Measurements from ENCODE around the gene SUV39H2.
"Not testable (repeated sequence)": the region's sequence is repeated elsewhere in the genome, so short reads cannot be mapped to it uniquely, and the experiment has no call there.

SUV39H2 gene

DNA sequence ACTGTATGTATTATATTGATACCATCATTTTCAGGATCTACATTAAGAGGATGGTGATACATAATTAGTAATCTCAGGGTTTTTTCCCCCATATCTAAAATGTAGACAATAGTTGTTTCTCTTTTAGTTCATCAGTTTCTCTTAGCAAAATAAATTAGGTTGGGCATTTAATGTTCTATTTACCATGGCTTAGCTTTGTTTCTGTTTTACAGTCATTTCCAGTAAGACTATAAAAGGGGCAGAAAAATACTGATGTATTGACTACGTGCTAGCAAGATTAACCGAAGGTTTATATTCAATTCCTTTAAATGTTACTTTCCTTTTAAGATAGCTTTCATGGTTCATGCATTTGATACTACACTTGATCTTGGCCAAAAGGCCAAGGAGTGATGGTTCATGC is 26.2 kb downstream of the SUV39H2 start:
- Histone ChIP-seq H3K27me3 (ENCODE audit: control insufficient read depth in 2 of 2, insufficient read depth in 2 of 2, low read length in 2 of 2) (no peaks in the 10 kb centered on the region), H3K9ac (ENCODE audit: low read depth in 1 of 2, low read length in 2 of 2) (no peak overlapping the region), H3K36me3 (ENCODE audit: control insufficient read depth in 2 of 2, insufficient read depth in 2 of 2, low read length in 2 of 2) (peaks cover 13 to 23% of the 10 kb centered on the region in 2 donors), H3K4me1 (ENCODE audit: control insufficient read depth in 2 of 2, insufficient read depth in 2 of 2, low read length in 2 of 2) (no peaks in the 10 kb centered on the region), H3K4me3 (ENCODE audit: low read length in 2 of 2) (no peak overlapping the region), H3K9me3 (ENCODE audit: control insufficient read depth in 2 of 2, low read length in 2 of 2) (no peaks in the 10 kb centered on the region), H3K27ac (ENCODE audit: low read depth in 2 of 2, low read length in 2 of 2) (no peak overlapping the region)

DNA sequence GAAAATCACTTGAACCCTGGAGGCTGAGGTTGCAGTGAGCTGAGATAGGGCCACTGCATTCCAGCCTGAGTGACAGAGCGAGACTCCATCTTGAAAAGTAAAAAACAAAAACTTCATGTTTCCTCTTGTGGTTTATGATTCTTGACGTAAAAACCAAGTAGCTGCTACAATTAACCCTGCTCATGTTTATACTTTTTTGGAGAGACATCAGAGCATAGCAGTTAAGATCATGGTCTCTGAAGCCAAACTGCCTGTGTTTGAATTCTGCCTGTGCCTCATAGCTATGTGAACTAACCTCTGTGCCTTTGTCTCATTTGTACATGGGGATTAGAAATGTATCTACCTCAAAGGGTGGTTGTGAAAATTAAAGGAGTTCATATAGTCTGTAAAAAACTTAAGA is 27.2 kb downstream of the SUV39H2 start:
- no peaks in the 10 kb centered on the region for H3K4me1 ChIP-seq (ENCODE audit: control insufficient read depth in 2 of 2, insufficient read depth in 2 of 2, low read length in 2 of 2)
- peaks cover 20 to 28% of the 10 kb centered on the region in 2 donors for H3K36me3 ChIP-seq (ENCODE audit: control insufficient read depth in 2 of 2, insufficient read depth in 2 of 2, low read length in 2 of 2)
- no peak overlapping the region for H3K9ac ChIP-seq (ENCODE audit: low read depth in 1 of 2, low read length in 2 of 2)
- H3K4me3 ChIP-seq (ENCODE audit: low read length in 2 of 2), result no peak overlapping the region
- H3K27ac ChIP-seq (ENCODE audit: low read depth in 2 of 2, low read length in 2 of 2), result no peak overlapping the region
- H3K27me3 ChIP-seq (ENCODE audit: control insufficient read depth in 2 of 2, insufficient read depth in 2 of 2, low read length in 2 of 2), result no peaks in the 10 kb centered on the region
- no peaks in the 10 kb centered on the region for H3K9me3 ChIP-seq (ENCODE audit: control insufficient read depth in 2 of 2, low read length in 2 of 2)

DNA sequence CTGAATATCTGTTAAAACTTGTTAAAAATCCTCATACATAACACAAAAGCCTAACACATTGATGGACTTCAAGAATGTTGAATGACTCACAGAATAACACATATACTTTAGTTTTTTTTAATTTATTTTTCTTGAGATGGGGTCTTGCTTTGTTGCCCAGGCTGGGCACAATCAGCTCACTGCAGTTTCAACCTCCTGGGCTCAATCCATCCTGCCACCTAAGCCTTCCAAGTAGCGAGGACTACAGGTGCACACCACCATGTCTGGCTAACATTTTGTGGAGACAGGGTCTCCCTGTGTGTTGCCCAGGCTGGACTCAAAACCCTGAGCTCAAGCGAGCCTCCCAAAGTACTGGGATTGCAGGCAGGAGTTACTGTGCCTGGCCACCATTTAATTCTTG is 28.1 kb downstream of the SUV39H2 start:
- peaks cover 26 to 31% of the 10 kb centered on the region in 2 donors for H3K36me3 ChIP-seq (ENCODE audit: control insufficient read depth in 2 of 2, insufficient read depth in 2 of 2, low read length in 2 of 2)
- H3K9me3 ChIP-seq (ENCODE audit: control insufficient read depth in 2 of 2, low read length in 2 of 2), result no peaks in the 10 kb centered on the region
- no peaks in the 10 kb centered on the region for H3K27me3 ChIP-seq (ENCODE audit: control insufficient read depth in 2 of 2, insufficient read depth in 2 of 2, low read length in 2 of 2)
- no peak overlapping the region for H3K9ac ChIP-seq (ENCODE audit: low read depth in 1 of 2, low read length in 2 of 2)
- H3K27ac ChIP-seq (ENCODE audit: low read depth in 2 of 2, low read length in 2 of 2), result no peak overlapping the region
- no peak overlapping the region for H3K4me3 ChIP-seq (ENCODE audit: low read length in 2 of 2)
- H3K4me1 ChIP-seq (ENCODE audit: control insufficient read depth in 2 of 2, insufficient read depth in 2 of 2, low read length in 2 of 2), result no peaks in the 10 kb centered on the region

DNA sequence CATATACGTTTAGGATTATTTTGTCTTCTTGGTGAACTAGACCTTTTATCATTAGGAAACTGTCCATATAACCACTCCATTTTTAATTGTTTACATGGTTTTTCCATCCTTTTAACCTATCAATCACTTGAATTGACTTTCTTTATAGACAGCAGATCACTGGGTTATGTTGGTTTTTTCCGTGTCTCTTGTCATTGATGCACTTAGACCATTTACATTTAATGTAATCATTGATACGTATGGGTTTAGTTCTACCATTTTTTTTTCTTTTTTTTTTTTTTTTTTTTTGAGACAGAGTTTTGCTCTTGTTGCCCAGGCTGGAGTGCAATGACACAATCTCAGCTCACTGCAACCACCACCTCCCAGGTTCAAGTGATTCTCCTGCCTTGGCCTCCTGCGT is 28.9 kb downstream of the SUV39H2 start:
- H3K9ac ChIP-seq (ENCODE audit: low read depth in 1 of 2, low read length in 2 of 2); H3K4me1 ChIP-seq (ENCODE audit: control insufficient read depth in 2 of 2, insufficient read depth in 2 of 2, low read length in 2 of 2); H3K27me3 ChIP-seq (ENCODE audit: control insufficient read depth in 2 of 2, insufficient read depth in 2 of 2, low read length in 2 of 2); H3K4me3 ChIP-seq (ENCODE audit: low read length in 2 of 2); H3K27ac ChIP-seq (ENCODE audit: low read depth in 2 of 2, low read length in 2 of 2); H3K9me3 ChIP-seq (ENCODE audit: control insufficient read depth in 2 of 2, low read length in 2 of 2): not testable (repeated sequence)
- peaks cover 26 to 33% of the 10 kb centered on the region in 2 donors for H3K36me3 ChIP-seq (ENCODE audit: control insufficient read depth in 2 of 2, insufficient read depth in 2 of 2, low read length in 2 of 2)

DNA sequence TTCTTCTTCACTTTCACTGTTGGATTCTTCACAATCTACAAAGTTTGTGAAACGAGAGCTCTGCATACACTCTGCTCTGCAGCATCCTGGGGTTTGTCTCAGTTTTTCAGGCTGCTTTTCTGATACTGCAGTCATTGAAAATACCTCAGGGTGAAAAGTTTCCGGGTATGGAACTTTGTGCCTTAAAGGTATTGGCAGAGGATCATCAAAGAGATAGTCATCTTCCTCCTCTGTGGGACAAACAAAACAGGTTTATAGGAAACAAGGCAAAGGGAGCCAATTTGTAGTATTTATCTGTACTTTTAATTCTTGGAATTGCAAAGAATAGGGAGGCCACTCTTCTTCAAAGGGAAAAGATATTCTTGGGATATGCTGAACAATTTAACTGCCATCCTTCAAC is 30.4 kb downstream of the SUV39H2 start:
- Histone ChIP-seq H3K9me3 (ENCODE audit: control insufficient read depth in 2 of 2, low read length in 2 of 2) (no peaks in the 10 kb centered on the region), H3K4me1 (ENCODE audit: control insufficient read depth in 2 of 2, insufficient read depth in 2 of 2, low read length in 2 of 2) (no peaks in the 10 kb centered on the region), H3K9ac (ENCODE audit: low read depth in 1 of 2, low read length in 2 of 2) (no peak overlapping the region), H3K27ac (ENCODE audit: low read depth in 2 of 2, low read length in 2 of 2) (no peak overlapping the region), H3K27me3 (ENCODE audit: control insufficient read depth in 2 of 2, insufficient read depth in 2 of 2, low read length in 2 of 2) (no peaks in the 10 kb centered on the region), H3K4me3 (ENCODE audit: low read length in 2 of 2) (no peak overlapping the region), H3K36me3 (ENCODE audit: control insufficient read depth in 2 of 2, insufficient read depth in 2 of 2, low read length in 2 of 2) (peaks cover 25 to 33% of the 10 kb centered on the region in 2 donors)

DNA sequence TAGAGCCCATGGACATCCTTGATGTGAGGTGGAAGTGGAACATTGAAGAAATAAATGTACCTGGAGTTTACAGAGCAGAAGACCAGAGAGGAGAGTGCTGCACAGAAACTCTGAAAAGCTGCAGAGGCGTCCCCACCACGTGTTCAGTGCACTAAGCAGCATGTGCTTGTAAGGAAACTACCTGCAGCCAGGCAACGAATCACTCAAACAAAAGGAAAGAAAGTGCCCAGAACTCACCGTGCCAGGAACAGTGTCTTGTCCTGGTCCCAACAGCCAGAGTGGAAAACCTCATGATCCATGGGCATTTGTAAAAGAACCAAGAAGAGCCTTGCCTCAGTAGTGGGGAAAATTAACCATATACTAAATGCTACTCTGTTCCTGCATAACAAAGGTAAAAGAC is 32.3 kb downstream of the SUV39H2 start:
- H3K4me3 ChIP-seq (ENCODE audit: low read length in 2 of 2), result no peak overlapping the region
- H3K9ac ChIP-seq (ENCODE audit: low read depth in 1 of 2, low read length in 2 of 2), result no peak overlapping the region
- H3K36me3 ChIP-seq (ENCODE audit: control insufficient read depth in 2 of 2, insufficient read depth in 2 of 2, low read length in 2 of 2), result peaks cover 25 to 40% of the 10 kb centered on the region in 2 donors
- no peak overlapping the region for H3K27ac ChIP-seq (ENCODE audit: low read depth in 2 of 2, low read length in 2 of 2)
- H3K4me1 ChIP-seq (ENCODE audit: control insufficient read depth in 2 of 2, insufficient read depth in 2 of 2, low read length in 2 of 2), result no peaks in the 10 kb centered on the region
- no peaks in the 10 kb centered on the region for H3K27me3 ChIP-seq (ENCODE audit: control insufficient read depth in 2 of 2, insufficient read depth in 2 of 2, low read length in 2 of 2)
- no peaks in the 10 kb centered on the region for H3K9me3 ChIP-seq (ENCODE audit: control insufficient read depth in 2 of 2, low read length in 2 of 2)

DNA sequence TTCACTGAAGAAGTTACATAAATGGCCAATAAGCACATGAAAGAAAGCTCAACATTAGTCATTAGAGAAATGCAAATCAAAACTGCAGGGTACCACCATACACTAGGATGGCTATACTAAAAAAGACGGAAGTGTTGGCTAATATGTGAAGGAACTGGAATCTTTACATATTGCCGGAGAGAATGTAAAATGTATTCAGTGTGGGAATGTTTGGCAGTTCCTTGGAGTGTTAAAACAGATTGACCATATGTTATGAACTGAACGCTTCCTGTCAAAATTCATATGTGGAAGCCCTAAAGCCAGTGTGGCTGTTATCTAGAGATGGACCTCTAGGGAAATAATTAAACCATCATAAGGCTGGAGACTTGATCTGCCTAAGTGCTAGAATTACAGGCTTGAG is 33.1 kb downstream of the SUV39H2 start:
- Histone ChIP-seq H3K36me3 (ENCODE audit: control insufficient read depth in 2 of 2, insufficient read depth in 2 of 2, low read length in 2 of 2) (peaks cover 25 to 44% of the 10 kb centered on the region in 2 donors), H3K27ac (ENCODE audit: low read depth in 2 of 2, low read length in 2 of 2) (no peak overlapping the region), H3K4me1 (ENCODE audit: control insufficient read depth in 2 of 2, insufficient read depth in 2 of 2, low read length in 2 of 2) (no peaks in the 10 kb centered on the region), H3K4me3 (ENCODE audit: low read length in 2 of 2) (no peak overlapping the region), H3K9ac (ENCODE audit: low read depth in 1 of 2, low read length in 2 of 2) (no peak overlapping the region), H3K27me3 (ENCODE audit: control insufficient read depth in 2 of 2, insufficient read depth in 2 of 2, low read length in 2 of 2) (no peaks in the 10 kb centered on the region), H3K9me3 (ENCODE audit: control insufficient read depth in 2 of 2, low read length in 2 of 2) (peaks cover 0 to 4% of the 10 kb centered on the region in 2 donors)

DNA sequence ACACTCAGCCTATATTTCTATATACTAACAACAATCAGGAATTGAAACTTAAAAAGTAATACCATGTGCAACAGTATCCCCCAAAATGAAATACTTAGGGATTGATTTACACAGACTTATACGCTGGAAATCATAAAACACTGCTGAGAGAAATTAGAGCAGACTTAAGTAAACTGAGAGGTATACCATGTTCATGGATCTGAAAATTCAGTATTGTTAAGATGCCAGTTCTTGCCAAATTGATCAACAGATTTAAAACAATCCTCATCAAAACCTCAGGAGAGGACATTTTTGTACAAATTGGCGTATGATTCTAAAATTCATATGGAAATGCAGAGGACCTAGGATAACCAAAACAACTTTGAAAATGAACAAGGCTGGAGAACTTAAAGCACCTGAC is 37.9 kb downstream of the SUV39H2 start:
- Histone ChIP-seq H3K4me3 (ENCODE audit: low read length in 2 of 2) (no peak overlapping the region), H3K9me3 (ENCODE audit: control insufficient read depth in 2 of 2, low read length in 2 of 2) (peaks cover 6 to 12% of the 10 kb centered on the region in 2 donors), H3K4me1 (ENCODE audit: control insufficient read depth in 2 of 2, insufficient read depth in 2 of 2, low read length in 2 of 2) (no peaks in the 10 kb centered on the region), H3K27ac (ENCODE audit: low read depth in 2 of 2, low read length in 2 of 2) (no peak overlapping the region), H3K9ac (ENCODE audit: low read depth in 1 of 2, low read length in 2 of 2) (no peak overlapping the region), H3K36me3 (ENCODE audit: control insufficient read depth in 2 of 2, insufficient read depth in 2 of 2, low read length in 2 of 2) (peaks cover 40 to 45% of the 10 kb centered on the region in 2 donors), H3K27me3 (ENCODE audit: control insufficient read depth in 2 of 2, insufficient read depth in 2 of 2, low read length in 2 of 2) (no peaks in the 10 kb centered on the region)

DNA sequence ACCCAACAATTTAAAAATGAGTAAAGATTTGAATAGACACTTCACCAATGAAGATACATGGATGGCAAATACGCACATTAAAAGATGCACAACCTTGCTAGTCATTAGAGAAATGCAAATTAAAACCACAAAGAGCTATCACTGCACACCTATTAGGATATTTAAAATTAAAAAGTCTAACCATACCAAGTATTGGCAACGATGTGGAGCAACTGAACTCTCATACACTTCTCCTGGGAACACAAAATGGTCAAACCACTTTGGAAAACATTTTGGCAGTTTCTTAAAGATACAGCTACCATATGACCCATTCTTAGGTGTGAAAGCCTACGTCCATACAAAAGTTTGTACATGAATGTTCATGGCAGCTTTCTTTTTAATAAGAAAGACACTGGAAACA is 39.2 kb downstream of the SUV39H2 start:
- no peak overlapping the region for H3K4me3 ChIP-seq (ENCODE audit: low read length in 2 of 2)
- no peak overlapping the region for H3K27ac ChIP-seq (ENCODE audit: low read depth in 2 of 2, low read length in 2 of 2)
- no peak overlapping the region for H3K9ac ChIP-seq (ENCODE audit: low read depth in 1 of 2, low read length in 2 of 2)
- H3K36me3 ChIP-seq (ENCODE audit: control insufficient read depth in 2 of 2, insufficient read depth in 2 of 2, low read length in 2 of 2), result peaks cover 46 to 51% of the 10 kb centered on the region in 2 donors
- no peaks in the 10 kb centered on the region for H3K27me3 ChIP-seq (ENCODE audit: control insufficient read depth in 2 of 2, insufficient read depth in 2 of 2, low read length in 2 of 2)
- H3K4me1 ChIP-seq (ENCODE audit: control insufficient read depth in 2 of 2, insufficient read depth in 2 of 2, low read length in 2 of 2), result no peaks in the 10 kb centered on the region
- peaks cover 6 to 12% of the 10 kb centered on the region in 2 donors for H3K9me3 ChIP-seq (ENCODE audit: control insufficient read depth in 2 of 2, low read length in 2 of 2)

DNA sequence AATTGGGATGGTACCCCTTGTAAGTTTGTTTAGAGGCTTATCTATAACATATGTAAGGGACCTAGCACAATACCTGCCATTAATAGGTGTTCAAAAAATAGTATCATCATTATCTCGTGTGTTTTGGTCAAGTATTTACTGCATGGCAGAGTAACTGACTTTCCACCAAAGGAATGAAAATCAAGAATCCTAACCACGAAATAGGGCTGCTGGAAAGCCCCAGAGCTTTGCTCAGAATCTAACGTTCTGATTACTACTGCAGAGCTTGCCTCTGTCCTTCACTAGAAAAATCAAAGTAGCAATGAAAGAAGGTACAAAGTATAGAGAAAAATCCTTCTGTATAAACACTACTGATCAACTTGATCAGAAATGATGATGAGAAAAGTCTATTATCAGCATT is 40.3 kb downstream of the SUV39H2 start:
- H3K36me3 ChIP-seq (ENCODE audit: control insufficient read depth in 2 of 2, insufficient read depth in 2 of 2, low read length in 2 of 2), result peaks cover 53 to 58% of the 10 kb centered on the region in 2 donors

DNA sequence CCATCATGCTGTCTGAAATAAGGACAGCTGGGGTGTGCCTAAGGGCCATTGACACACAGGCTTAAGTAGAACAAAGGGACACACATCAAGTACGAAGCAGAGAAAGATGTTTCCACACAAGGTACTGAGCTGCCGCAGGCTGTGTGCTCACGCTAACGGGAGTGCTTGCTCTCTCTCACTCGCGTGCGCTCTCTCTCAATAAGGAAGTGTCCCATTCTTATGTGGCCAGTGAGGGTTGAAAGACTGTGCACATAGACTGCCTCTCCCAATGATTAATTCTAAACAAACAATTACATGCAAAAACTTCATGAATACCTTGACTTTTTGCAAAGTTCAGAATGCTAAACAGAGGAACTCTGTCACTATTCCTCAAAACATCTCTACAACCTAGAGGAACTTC is 45.3 kb downstream of the SUV39H2 start:
- H3K36me3 ChIP-seq (ENCODE audit: control insufficient read depth in 2 of 2, insufficient read depth in 2 of 2, low read length in 2 of 2), result peaks cover 50 to 56% of the 10 kb centered on the region in 2 donors
- H3K27ac ChIP-seq (ENCODE audit: low read depth in 2 of 2, low read length in 2 of 2), result no peak overlapping the region
- no peaks in the 10 kb centered on the region for H3K27me3 ChIP-seq (ENCODE audit: control insufficient read depth in 2 of 2, insufficient read depth in 2 of 2, low read length in 2 of 2)
- no peaks in the 10 kb centered on the region for H3K9me3 ChIP-seq (ENCODE audit: control insufficient read depth in 2 of 2, low read length in 2 of 2)
- no peak overlapping the region for H3K4me3 ChIP-seq (ENCODE audit: low read length in 2 of 2)
- no peak overlapping the region for H3K9ac ChIP-seq (ENCODE audit: low read depth in 1 of 2, low read length in 2 of 2)
- no peaks in the 10 kb centered on the region for H3K4me1 ChIP-seq (ENCODE audit: control insufficient read depth in 2 of 2, insufficient read depth in 2 of 2, low read length in 2 of 2)

More for the DNA sequence above, 40.3 kb downstream of the SUV39H2 start:
- Histone ChIP-seq H3K4me3 (ENCODE audit: low read length in 2 of 2) (no peak overlapping the region), H3K27me3 (ENCODE audit: control insufficient read depth in 2 of 2, insufficient read depth in 2 of 2, low read length in 2 of 2) (no peaks in the 10 kb centered on the region), H3K27ac (ENCODE audit: low read depth in 2 of 2, low read length in 2 of 2) (no peak overlapping the region), H3K9ac (ENCODE audit: low read depth in 1 of 2, low read length in 2 of 2) (no peak overlapping the region), H3K9me3 (ENCODE audit: control insufficient read depth in 2 of 2, low read length in 2 of 2) (peaks cover 6 to 12% of the 10 kb centered on the region in 2 donors), H3K4me1 (ENCODE audit: control insufficient read depth in 2 of 2, insufficient read depth in 2 of 2, low read length in 2 of 2) (no peaks in the 10 kb centered on the region)
